Lower leg skin (tissue), 4 donors: ENCODE measurements around the gene SHC3. TPM values are rescaled to one million over a fixed set of nuclear protein-coding genes. Genes with fewer than 3 reads are reported as not detected.

ENCODE experiments used
- DNase-seq, 2 donors: peaks; one replicate each; pipeline ENCODE4 v3.0.0-alpha.2; 2019; ENCODE audit warnings: low spot score in 2 of 2
- H3K4me3 ChIP-seq: fragments of 200-600 bp; sonication (generic); 2 replicates; pipeline ENCODE4 v1.5.1; 2017; ENCODE audit warnings: mild to moderate bottlenecking, low read depth; ENCODE audit not compliant: poor library complexity, severe bottlenecking
- POLR2A ChIP-seq, 2 donors: fragments of 450-650 bp; IDR thresholded peaks; one replicate each; pipeline ENCODE4 v1.6.1; 2016 to 2017; ENCODE audit warnings: antibody characterized with exemption in 2 of 2, mild to moderate bottlenecking in 1 of 2, moderate library complexity in 1 of 2
- WGBS, 2 donors: methylation state at CpG; one replicate each; pipeline ENCODE4 v1.1.5; 2018; 5-methylcytosine and 5-hydroxymethylcytosine counted together
- intact Hi-C: fragments of 100-400 bp; cut with DNase I; formaldehyde crosslinking; loops from one replicate; pipeline ENCODE4 v1.15.0; 2023; ENCODE audit warnings: low total_unique reads
- total RNA-seq, 4 donors: library from RNA; depleted of rRNA; stranded (reverse); fragments of >200 nt; gene quantifications; one replicate each; pipeline ENCODE4 v1.1.0, GENCODE V29; 2016
- TF ChIP-seq, protein P1 (sequence below), 3 donors: fragments of 450-650 bp; IDR thresholded peaks; one replicate each; pipeline ENCODE4 v1.5.1; 2016; ENCODE audit warnings: antibody characterized with exemption in 3 of 3, mild to moderate bottlenecking in 3 of 3, moderate library complexity in 2 of 3

Gene SHC3
- total RNA-seq, 4 donors from 2014 or later, result 0.49 to 3.7 (median 1.7) TPM

DNA sequence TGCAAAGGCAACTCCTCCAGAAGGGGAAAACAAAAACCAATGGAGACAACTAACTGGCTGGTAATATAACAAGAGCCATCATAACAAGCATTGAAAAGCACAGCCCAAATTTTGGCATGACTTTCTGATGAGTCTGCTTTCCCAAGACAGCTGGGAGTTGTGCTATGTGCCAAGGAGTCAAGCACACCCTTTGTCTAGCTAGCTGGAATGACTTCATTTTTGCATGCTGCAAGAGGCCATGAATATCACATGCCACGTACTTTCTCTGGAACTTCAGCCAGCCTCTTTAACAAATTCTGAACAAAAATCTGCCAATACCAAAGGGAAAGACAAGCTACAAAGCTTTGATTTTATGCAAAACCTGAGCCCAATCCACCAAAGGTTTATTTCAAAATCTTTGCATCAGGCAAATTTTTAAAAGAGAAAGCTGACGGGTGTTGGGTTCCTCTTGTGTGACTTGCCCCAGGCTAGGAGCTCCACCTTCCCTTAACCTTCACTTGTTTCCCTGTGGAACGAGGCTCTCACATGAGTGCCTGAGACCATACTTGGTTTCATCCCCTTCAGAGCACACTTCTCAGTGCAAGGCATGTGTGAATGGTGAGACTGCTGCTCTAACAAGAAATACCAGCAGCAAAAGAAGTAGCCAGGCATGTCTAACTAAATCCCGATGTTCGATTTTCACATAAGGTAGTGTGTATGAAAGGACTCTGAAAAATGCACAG is 140.1 kb downstream of the SHC3 start:
- peak in 1 of 2 donors; percentile 73 for DNase-seq
- 28 to 36% methylated on average over 5 of the region's 5 CpGs for WGBS, 2 donors
- TF ChIP-seq, protein P1, sequence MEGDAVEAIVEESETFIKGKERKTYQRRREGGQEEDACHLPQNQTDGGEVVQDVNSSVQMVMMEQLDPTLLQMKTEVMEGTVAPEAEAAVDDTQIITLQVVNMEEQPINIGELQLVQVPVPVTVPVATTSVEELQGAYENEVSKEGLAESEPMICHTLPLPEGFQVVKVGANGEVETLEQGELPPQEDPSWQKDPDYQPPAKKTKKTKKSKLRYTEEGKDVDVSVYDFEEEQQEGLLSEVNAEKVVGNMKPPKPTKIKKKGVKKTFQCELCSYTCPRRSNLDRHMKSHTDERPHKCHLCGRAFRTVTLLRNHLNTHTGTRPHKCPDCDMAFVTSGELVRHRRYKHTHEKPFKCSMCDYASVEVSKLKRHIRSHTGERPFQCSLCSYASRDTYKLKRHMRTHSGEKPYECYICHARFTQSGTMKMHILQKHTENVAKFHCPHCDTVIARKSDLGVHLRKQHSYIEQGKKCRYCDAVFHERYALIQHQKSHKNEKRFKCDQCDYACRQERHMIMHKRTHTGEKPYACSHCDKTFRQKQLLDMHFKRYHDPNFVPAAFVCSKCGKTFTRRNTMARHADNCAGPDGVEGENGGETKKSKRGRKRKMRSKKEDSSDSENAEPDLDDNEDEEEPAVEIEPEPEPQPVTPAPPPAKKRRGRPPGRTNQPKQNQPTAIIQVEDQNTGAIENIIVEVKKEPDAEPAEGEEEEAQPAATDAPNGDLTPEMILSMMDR (IDR thresholded peaks at IDR 0.05), result no peak
- no peak for TF ChIP-seq POLR2A (IDR thresholded peaks at IDR 0.05)
- no peak overlapping the region for H3K4me3 ChIP-seq
- intact Hi-C loops, result no loop called here

DNA sequence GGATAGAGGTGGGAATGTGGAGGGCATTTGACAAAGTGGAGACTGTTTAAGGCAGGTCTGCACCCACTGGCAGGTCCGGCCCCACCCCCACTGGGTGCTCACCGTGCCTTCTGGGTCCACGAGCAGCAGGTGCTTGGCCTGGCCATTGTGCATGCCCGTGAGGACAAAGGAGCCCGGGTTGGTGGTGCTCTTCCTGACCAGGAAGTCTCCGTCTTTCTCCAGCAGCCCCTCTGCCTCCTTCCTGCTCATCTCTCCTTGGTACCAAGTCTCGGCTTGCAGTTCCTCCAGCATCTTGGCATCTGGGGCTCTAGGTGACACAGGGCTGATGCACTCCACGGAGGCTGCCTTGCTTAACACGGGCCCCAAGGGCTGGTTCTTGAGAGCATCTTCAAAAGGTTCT is 140.7 kb downstream of the SHC3 start:
- TF ChIP-seq POLR2A (IDR thresholded peaks at IDR 0.05), result no peak
- TF ChIP-seq, protein P1 (IDR thresholded peaks at IDR 0.05), result no peak
- WGBS, 2 donors, result 76 to 81% methylated on average over 9 of the region's 9 CpGs
- intact Hi-C loops, result no loop called here
- no peak for DNase-seq
- H3K4me3 ChIP-seq, result no peak overlapping the region

DNA sequence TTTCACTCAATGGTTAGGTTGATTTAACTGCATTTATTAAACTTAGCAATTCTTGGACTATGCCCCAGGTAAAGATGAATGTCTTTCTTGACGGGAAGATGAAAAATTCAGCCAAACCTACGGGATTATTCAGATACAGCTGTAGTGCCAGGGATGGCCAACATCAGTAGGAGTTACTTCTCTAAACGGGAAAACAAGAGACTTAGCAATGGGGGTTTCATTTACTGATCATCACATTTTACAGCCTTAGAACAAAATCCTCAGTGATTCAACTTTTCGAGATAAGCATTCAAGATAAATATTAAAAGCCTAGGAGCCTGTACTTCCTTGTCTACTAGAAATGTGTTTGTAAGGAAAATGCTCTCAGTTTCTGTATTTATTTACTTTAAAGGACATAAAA is 141.3 kb downstream of the SHC3 start:
- 42 to 62% methylated on average over 4 of the region's 4 CpGs for WGBS, 2 donors
- no peak overlapping the region for H3K4me3 ChIP-seq
- DNase-seq, result no peak
- intact Hi-C loops, result no loop called here
- TF ChIP-seq POLR2A (IDR thresholded peaks at IDR 0.05), result no peak
- TF ChIP-seq, protein P1 (IDR thresholded peaks at IDR 0.05), result no peak

DNA sequence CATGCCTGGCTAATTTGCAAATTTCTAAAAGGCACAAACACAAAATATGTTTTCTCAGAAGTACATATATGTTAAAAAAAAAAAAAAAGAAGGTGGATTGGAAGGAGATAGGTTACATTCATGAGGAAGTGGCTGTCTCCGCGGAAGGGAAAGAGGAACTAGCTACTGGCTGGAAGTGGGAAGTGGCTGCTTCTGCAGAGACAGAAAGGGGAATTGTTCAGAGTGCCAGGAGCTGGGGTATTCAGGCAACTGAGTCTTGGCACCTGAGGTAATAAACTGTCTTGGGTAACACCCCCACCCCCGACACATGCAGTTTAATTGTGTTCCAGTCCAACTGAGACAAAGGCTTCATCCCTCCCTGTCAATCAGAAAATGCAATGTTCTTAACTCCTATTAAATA is 141.7 kb downstream of the SHC3 start:
- TF ChIP-seq, protein P1 (IDR thresholded peaks at IDR 0.05), result no peak
- intact Hi-C loops, result no loop called here
- DNase-seq, result peak in 1 of 2 donors; percentile 82
- 61 to 79% methylated on average over 3 of the region's 3 CpGs for WGBS, 2 donors
- no peak overlapping the region for H3K4me3 ChIP-seq

DNA sequence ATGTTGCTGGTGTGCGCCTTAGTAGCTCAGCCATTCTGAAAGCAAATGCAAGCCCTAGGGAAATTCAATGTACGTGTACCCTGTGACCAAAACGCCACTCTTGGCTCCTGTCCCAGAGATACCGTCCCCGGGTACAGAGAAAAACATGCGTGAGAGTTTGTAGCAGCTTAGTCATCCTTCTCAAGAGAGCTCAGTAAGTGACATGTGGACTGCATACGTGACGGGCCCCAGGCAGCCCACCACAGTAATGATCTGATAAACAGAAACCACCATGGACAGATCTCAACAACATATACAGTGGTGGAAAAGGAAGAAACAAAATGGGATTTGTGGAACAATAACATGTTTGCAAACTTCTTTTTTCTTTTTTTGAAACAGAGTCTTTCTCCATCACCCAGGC is 142.2 kb downstream of the SHC3 start:
- no peak for TF ChIP-seq POLR2A (IDR thresholded peaks at IDR 0.05)
- TF ChIP-seq, protein P1 (IDR thresholded peaks at IDR 0.05), result no peak
- intact Hi-C loops, result no loop called here
- peak in 1 of 2 donors; percentile 77 for DNase-seq
- 41 to 50% methylated on average over 8 of the region's 8 CpGs for WGBS, 2 donors
- no peak overlapping the region for H3K4me3 ChIP-seq

DNA sequence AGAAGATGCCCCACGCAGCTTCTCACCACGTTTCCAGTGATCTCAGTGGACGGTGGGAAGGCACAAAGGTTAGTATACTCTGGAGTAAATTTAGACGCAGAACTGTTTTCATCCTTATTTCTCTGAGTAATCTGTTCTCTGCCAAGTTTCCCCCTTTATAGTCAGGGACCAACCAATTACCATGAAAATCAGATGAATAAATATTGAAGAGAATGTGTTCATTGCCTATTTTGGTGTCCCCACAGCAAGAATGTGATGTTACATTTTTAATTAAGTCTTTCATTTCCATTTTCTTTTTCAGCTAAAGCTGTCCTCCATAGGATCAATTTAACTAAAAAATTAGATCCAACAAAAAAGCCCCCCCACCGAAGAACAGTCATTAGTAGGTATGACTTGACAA is 146.0 kb downstream of the SHC3 start:
- TF ChIP-seq POLR2A (IDR thresholded peaks at IDR 0.05), result no peak
- DNase-seq, result no peak
- intact Hi-C loops, result no loop called here
- H3K4me3 ChIP-seq, result no peak overlapping the region
- 61 to 74% methylated on average over 5 of the region's 5 CpGs for WGBS, 2 donors
